Central memory CD4-positive, alpha-beta T cell (primary cell): ENCODE measurements around the gene APOA1.
"Not testable (repeated sequence)": the region's sequence is repeated elsewhere in the genome, so short reads cannot be mapped to it uniquely, and the experiment has no call there.

Experiments
- DNase-seq: peaks from one replicate; pipeline ENCODE4 v3.0.0; 2022

Gene APOA1

DNA sequence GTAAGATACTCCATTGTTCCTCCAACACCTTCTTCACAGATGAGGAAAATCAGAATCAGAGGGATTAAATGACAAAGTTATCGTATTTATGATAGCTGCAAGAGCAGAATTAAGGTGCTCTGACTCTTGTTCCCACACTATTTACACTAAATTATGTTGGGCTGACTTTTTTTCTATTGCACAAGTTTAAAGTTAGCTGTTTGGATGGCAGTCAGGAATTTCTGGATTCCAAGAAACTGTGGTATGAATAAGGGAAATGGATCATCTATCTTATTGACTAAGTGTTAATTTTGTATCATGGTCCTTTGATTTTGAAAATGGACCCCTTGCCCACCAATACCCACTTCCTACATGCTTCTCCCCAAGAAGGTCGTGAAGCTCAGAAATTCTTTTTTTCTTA, 19.9 kb upstream of the APOA1 start:
- DNase-seq: no peak

DNA sequence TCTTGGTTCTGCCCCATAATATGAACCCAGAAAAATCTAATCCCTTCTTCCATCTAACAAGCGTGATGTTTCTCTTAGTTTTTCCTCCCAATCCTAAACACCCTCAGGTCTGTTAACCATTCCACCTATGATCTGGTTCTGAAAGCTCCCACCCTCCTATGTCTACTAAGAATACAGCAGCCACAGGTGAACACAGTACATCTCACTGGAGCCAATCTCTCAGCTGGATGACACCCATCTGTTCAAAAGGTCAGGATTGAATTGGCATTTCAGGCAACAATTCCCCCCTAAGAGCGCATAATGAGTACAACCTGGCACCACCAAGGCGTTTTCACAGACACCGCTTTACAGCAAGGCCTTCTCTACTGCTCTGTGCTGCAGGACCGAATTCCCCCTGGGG, 19.0 kb upstream of the APOA1 start:
- DNase-seq: no peak

DNA sequence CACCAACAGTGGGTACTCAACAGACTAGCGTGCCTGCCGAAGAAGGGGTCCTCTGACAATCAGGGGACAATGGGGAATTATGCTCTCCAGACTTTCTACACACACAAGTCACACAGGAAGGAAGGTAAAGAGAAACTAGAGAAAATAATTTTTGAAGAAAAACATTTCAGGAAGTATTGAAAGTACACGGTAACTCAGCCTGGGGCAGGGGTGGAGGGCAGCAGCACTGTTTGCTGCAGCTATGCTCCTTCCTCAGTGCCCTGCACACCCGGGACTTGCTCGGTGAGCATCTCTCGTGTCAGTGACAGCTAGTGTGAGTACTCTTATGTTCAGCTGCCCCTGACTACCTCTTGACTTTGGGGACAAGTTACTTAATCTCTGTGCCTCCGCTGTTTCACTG, 18.0 kb upstream of the APOA1 start:
- no peak for DNase-seq

DNA sequence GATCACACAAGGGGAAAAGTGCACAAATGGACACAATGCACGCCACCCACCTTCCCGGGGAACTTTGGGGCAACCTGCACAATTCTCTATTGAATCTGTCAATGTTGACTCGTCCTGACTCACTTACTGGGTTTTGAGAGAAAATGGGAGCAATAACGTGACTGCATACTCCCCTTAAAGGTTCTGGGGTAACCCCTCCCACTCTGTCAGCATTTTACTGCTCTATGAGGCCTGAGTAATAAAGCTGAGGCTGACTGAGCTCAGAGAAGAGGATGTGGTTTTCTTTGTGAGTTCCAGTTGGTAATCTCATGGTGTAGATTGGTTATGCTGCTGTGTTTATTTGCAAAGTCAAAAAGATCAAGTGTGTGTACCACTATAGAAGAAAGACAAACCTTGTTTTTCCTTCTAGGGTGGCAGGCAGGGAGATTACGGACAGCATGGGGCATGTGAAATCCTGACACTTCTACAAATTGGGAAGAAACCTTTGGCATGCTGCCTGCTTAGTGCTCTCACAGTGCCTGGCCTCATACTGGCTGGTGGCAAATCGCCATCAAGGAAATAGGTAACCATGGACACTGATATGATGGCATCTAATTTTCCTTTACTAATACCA, 16.1 kb upstream of the APOA1 start:
- peak; percentile 86 for DNase-seq

DNA sequence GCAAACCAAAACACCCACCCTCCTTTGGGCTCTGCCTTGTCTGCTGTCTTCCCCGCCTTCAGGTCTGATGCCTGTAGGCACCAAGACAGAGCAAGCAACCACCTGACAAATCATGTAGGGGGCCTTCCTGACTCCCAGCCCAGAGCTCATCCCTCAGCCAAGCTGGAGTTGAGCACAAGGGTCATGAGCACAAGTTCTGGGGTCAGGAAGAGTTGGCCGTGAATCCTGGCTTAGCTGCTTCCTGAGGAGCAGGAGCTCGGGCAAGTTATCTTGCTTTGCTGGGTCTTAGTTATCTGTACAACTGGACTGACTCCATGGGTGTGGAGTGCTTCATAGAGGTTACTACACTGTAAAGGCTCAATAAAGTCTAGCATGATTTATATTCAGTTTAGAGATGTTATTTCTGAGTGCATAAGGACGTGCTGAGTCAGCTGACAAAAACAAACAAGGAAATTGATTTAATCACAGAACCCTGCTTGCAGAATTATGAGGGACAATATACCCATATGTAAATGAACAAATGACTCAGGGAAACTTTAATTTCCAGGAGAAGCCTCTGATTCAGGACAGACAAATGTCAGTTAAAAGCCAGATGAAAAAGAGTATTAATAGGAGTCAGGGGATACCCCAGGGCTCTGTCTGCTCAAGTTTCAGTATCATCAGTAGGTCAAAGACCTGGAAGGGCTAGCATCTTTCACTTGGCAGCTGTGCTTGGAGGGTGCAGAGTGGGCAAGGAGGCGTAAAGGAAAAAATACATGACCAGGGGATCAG, 15.0 kb upstream of the APOA1 start:
- no peak for DNase-seq

DNA sequence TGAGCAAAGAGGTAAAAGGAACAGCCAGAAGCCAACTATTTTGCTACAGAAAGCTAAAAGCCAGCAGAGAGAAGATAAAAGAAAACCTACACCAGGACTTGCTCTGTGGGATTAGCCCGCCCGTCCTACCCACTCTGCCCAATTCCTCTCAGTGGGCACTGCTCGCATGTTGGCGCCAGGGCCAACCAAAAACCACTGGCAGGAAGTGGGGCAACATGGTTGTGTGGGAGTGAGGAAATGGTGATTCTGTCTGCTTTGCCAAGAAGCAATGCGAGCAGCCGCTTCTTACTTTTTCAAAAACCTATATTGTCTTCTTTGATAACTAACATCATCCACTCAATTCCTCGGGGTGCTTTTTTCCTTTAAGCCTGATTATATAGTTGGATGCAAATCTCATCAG, 14.2 kb upstream of the APOA1 start:
- peak; percentile 55 for DNase-seq

DNA sequence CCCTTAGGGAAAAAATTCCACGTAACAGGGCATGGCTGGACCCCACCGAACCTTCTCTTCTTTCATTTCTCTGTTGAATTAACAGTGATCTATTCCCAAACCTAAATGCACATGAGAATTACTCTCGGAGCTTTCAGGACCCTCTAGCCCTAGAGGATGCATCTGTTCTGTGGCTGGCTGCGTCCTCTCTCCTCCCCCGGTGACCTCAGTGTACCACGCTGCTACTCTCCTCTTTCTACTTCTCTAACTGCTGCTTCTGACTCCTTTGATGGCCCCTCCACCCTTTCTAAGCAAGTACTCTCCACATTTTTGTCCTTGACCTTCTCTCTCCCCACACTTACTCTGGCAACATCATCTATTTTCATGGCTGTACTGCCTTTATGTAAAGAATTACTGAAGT, 12.1 kb upstream of the APOA1 start:
- DNase-seq: no peak

DNA sequence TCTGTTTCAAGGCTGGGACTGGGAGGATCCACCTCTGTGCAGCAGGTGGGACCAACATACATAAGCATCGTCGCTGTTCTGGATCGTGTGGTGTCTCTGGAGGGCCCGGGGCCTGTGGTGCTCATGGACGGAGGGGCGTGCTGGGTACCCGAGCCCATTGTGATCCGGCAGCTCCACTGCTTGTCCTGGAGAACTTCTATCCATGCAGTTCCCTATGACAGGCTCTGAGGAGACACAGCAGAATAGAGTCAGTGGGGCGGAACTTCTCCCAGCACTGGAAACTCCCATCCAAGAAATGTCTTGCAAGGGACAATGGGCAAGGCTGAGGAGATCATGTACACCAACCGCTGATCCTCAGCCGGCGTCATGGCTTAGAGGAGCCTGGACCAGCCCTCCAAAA, 11.6 kb upstream of the APOA1 start:
- DNase-seq: no peak

DNA sequence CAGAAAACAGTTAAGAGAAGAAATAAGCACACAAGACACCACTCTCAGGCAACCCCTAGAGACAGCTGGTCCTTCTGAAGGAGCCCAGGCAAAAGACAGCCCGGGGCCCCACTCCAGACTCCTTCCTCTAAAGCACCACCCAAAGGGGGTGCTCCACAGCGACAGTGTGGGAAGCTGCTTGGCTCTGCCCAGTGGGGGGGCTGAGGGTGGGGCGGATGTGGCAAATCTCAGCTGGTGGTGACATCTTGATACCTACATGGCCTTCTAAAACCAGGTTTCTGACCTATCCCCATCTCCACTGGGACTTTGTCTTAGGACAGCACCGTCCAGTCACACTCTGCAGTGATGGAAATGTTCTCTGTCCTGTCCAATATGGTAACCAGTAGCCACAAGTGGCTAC, 10.2 kb upstream of the APOA1 start:
- no peak for DNase-seq

DNA sequence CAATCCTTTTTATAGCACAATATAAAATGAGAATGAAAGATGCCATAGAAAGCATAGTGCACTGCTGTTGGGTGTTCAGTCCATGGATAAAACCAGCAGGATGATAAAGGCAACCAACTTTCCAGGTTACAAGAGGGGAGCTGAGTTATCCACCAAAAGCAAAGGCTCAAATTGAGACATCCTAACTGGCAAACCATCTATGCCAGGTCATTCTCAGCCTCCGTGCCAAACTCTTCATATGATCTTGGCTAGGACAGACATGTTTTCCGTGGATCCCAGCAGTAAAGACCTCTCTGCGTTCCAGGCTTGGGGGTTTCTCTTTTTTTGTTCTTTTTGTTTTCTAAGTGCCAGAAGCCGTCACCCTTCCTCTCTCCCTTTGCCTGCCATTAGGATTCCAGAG, 7.3 kb upstream of the APOA1 start:
- no peak for DNase-seq

DNA sequence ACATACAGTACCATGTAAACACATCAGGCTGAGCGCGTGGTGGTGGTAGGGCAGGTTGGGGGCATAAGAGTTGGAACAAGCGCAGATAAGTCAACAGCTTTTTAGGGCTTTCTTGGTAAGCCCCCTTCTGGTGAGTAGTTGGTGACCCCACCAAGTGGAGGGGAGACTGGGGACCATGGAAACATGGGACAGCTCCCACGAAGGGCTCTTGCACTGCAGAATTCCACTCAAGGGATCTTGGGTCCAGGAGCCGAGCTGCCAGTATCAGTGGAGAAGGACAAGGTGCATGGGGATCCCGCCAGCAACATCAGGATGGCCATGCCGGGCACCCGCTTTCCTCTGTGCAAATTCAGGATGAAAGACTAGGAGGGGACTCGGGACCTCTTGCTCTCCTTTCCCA, 6.2 kb upstream of the APOA1 start:
- no peak for DNase-seq

DNA sequence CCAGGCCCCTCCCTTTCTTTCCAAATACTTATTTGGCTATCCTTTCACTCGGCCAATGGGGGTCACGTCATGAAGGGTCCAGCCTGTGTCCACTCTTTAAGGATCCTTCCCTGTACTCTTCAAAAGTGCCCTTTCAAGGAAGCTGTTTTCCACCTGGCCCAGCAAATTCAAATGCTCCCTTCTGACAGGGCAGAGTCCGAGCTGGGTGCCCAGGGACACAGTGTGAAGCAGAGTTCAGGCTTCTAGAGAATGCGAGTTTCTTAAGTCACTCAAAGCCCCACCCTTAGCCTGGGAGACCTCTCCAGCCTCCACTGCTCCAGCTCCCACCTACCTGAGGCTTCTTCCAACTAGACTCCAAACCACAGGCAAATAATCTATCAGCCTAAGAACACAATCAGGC, 5.5 kb upstream of the APOA1 start:
- DNase-seq: no peak

DNA sequence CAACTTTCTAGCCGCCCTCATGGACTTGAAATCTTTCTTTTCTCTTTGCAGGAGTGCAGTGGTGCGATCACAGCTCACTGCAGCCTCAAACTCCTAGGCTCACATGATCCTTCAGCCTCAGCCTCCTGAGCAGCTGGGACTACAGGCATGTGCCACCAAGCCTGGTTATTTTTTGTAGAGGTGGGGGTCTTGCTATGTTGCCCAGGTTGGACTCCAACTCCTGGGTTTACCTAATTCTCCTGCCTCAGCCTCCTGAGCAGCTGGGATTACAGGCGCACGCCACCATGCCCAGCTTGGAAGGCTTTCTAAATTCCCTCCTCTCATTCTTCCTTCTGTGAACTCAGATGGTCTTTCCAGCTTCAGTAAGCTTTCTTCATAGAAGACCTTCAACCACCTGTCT, 4.7 kb upstream of the APOA1 start:
- DNase-seq: no peak

DNA sequence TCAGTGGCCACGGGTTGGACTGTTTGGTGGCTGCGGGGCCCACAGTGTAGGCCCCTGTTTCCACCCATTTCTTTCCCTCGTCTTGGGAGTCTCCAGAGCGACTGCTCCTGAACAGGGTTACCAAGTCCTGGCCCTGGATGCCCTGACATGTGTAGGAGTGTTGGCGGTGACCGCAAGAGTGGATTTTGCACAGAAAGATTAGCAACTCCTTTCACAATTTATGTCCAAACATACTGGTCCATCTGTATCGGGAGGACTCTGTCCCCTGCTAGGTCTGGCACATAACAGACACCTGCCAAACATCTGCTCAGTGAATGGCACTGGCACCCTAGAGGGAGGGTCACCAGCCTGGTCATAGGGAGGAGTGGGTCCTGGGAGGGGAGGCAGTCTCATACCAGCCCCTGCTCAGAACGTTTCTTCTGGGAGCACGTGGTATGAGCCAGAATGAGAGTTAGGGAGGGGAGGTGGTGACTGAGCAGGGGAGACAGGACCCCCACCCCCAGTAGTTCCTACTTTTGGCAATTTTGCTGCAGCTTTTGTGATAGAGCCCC, 3.4 kb upstream of the APOA1 start:
- no peak for DNase-seq

DNA sequence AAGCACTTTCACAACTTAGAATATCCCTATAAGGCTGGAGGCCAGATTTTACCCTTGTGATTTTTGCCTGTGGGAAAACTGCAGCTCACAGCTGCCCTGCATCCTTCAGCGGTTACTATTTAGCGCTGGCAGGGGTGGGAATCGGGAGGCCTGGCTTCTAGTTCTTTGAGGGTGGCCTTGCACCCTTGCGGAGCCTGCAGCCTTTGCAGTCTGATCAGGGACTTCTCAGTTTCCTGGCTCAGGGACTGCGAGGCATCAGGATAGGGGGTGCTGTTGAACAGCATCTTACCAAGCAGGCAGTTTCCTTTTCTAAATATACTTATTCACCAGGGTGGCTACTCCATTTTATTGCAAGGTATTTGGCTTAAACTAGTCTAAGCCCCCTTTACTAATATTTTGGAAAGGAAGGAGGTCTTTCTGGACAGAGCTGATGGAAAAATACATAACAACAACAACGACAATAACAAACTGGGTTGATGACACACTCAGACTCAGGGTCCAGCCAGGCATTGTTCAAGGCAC, 2.9 kb upstream of the APOA1 start:
- no peak for DNase-seq

DNA sequence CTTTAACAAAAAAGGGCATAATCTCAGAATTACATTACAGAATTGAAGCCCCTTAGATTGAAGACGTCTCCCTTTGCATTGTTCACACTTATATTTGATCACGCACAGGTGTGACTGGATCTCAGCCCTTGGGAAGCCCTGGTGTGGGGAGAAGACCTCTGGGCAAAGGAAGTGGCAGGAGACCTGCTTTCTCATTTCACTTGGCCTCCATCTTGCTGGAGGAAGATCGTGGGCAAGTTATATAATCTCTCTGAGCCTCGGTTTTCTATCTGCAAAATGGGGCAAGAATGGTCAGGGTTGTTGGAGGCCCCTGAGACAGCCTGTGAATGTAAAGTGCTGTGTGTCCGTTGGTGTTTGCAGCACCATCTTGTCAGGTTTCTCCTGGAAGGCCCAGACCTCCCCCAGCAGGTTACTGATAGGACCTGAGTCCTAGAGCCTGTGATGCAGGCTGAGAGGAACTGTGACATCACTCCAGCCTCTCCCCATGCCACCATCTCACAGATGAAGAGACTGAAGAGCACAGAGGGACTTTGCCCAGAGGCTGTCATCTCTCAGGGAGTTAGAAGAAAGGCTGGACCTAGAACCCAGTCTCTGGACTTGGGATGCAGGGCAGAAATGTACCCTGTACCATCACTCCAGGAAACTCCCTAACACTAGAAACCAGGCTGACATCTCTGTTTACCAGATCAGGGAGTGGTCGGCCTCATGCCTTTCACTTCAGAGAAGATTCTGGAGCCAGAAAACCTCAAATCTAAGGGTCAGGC, 1.1 kb upstream of the APOA1 start:
- DNase-seq: no peak

DNA sequence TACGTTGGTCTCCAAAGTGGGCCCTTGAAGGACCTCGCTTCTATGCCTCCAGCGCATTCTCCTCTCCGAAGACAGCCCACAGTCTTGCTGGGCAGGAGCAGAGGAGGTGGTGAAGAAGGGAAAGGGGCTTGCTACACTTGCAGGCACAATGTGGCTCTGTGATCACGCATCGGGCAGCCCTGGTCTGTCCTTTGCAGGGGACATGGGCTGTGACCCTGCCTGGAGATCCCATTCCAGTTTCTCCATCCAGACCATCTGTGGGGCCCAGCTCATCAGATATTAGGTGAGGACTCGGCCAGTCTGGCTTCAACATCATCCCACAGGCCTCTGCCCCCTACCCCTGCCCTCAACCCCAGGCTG, 810 bp downstream of the APOA1 start:
- no peak for DNase-seq

DNA sequence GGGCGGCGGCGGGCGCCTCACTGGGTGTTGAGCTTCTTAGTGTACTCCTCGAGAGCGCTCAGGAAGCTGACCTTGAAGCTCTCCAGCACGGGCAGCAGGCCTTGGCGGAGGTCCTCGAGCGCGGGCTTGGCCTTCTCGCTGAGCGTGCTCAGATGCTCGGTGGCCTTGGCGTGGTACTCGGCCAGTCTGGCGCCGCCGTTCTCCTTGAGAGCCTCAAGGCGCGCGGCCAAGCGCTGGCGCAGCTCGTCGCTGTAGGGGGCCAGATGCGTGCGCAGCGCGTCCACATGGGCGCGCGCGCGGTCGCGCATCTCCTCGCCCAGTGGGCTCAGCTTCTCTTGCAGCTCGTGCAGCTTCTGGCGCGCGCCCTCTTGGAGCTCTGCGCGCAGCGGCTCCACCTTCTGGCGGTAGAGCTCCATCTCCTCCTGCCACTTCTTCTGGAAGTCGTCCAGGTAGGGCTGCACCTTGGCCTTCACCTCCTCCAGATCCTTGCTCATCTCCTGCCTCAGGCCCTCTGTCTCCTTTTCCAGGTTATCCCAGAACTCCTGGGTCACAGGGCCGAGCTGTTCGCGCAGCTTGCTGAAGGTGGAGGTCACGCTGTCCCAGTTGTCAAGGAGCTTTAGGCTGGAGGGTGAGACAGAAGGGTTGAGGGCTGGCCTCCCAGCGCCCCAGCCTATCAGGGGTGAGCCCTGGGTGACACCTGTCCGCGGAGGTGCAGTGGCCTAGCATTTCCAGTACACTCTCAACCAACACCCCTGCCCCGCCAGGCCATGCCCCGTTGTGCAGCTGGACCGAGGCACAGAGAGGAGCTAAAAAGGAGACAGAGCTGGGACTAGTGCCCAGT, 1.4 kb downstream of the APOA1 start:
- DNase-seq: peak; percentile 75

DNA sequence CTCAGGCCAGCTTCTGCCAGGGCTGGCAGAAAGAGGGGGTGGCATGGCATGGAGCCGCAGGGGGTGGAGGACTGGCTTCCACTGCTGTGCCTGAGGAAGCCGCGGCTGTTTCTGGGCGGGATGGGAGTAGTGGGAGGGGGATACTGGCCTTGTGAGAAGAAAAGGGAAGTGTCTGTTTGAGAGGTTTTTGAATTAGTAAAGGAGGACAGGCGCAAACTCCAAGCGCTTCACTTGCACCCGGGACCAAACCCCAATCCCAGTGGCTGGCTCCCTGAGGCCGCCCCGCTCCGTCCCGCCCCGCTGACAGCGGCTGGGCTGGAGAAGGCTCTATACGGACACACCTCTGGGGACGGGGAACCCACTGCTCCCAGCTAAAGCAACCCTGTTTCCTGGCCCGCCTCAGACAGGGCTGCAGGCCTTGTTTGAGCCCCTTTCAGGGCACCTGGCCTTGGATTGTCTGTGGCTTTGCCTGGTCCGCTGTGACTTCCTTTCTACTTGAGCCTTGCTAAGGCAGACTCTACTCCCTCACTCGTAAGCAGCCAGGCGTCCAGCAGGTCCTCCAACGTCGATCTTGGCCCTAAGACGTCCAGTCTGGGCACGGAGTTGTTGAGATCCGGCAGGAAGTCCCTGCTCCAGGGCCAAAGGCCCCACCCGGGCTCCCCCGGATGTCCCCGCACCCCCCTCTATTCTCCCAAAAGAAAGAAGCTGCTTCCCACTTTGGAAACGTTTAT, 2.2 kb downstream of the APOA1 start:
- no peak for DNase-seq

DNA sequence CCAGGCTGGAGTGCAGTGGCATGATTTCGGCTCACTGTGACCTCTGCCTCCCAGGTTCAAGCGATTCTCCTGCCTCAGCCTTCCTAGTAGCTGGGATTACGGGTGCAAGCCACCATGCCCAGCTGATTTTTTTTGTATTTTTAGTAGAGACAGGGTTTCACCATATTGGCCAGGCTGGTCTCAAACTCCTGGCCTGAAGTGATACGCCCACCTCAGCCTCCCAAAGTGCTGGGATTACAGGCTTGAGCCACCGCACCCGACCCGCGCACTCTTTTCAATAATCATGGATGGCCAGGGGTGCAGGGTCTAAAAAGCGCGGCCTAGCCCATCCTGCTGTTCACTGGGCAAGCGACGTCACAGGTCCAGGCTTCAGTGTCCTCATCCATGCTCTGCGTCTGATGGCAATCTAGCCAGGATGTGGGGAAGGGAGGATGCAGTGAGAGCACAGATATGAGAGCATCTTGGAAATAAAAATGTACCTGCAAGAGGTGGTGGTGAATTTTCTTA, 2.8 kb downstream of the APOA1 start:
- DNase-seq: not testable (repeated sequence)

DNA sequence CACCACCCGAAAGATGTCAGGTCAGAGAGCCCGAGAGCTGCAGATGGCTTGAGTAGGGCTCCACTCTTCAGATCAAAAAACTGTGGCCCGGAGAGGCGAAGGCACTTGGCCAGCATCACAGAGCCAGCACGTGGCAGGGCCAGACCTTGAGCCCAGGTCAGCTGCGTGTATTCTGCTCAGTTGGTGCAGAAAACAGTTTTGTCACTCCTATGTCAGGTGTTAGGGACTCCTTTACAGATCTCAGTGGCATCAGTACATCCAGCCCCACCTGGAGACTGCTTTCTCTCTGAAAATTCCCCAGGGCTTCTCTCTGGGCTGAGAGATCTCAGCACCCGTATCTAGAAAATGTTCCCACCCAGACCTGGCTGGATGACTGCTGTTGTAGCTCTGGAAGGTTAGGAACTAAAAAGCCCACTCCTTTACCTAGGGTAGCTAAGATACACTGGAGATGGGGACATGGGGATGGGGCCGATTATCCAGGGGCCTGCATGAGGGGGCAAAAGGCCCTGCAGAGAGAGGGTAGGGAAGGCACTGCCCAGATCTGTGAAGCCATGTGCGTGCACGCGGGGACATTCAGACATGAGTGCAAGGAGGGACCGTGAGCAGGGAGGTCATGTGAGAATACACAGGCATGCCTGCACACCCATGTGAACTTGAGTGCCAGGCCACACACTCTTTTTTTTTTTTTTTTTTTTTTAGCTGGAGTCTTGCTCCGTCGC, 3.4 kb downstream of the APOA1 start:
- no peak for DNase-seq
